Activated CD4-positive, alpha-beta T cell treated with anti-CD3 and anti-CD28 coated beads, Interleukin-2, amount 50 U/mL, for 1 hour (primary cell): ENCODE measurements around the gene PAQR5.
"Not testable (repeated sequence)": the region's sequence is repeated elsewhere in the genome, so short reads cannot be mapped to it uniquely, and the experiment has no call there.

Experiments
- DNase-seq: peaks from one replicate; pipeline ENCODE4 v3.0.0-alpha.2; 2020

Gene PAQR5

DNA sequence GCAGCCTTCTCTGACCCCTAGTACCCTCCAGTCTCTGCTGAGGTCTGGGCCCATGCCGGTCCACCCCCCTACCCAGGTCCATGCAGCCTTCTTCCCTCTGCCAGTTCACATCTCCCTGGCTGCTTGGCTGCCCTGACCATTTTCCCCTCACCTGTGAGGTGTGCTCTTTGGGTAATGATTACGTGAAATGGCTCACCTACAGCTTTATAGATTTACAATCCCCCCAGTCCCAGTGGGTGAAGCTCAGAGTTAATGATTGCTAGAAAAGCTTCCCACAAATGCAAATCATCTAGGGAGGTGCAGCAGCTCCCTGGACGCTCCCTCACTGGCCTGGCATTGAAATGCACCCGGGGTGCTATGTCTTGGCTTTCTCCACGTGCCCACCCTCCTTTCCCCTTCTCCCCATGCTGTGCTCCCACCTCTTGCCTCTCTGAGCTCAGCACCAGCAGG is 18.7 kb downstream of the PAQR5 start:
- no peak for DNase-seq

DNA sequence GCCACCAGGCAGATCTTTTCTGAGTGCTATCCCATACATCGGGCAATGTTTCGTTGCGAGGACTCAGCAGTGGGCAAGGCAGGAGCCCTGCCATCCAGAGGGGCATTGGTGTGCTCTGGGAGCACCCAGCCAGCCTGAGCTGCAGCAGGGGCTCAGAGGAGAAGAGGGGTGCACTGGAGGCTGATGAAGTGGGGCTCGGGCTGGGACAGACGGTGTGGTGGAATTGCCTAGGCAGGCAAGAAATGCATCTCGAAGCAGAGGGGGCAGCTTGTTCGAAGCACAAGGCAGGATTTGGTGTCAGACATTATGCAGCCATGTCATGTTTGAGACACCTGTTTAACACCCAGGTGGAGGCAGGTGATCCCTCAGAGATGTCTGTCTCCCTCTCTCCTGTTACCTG is 19.3 kb downstream of the PAQR5 start:
- no peak for DNase-seq

DNA sequence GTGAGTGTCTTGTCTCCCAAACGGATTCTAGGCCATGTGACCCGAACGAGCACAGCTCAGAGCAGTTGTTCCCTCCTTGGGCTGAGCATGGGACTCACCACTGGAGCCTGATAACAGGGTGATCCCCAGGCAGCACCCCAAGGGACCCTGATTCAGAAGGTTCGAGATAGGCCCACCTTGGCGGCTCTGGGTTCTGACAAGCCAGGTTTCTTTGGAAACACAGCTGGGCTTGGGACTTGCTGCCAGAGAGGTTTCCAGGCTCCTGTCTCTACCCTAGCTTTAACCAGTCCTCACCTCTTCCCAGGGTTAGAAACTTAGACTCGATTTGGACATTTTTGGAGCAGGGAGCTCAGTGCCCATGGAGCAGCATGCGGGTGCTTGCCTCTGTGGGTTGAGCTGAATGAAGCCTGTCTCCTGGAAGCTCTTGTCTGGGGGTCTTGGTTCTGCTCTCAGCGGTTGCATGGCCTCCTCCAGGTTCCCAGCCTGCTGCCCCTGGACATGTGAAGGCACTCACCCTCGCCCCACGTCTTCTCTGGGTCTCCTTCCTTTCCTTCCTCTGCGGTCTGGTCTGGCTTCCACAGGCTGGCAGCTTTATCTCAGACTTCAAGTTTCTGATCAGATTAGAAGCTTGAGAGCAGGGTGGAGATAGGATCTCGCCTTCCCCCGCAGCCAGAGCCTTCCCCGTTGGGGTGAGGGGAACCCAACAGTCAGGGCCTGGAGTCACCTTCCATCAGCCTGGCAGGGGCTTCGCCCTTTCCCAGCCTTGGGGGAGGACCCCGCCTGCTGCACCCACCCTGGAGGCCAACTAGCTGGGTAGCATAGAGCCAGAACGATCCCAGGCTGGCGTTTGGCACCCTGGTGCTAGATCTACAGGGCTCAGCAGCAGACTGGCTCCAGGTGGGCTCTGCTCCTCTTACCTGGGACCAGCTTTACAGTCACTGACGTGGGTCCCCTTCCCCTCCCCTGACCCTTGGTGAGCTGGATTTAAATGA is 21.0 kb downstream of the PAQR5 start:
- DNase-seq, result no peak

- DNase-seq, result no peak
Observed at GRCh38 chr15:69320977-69321554, 22.4 kb downstream of the PAQR5 start.

DNA sequence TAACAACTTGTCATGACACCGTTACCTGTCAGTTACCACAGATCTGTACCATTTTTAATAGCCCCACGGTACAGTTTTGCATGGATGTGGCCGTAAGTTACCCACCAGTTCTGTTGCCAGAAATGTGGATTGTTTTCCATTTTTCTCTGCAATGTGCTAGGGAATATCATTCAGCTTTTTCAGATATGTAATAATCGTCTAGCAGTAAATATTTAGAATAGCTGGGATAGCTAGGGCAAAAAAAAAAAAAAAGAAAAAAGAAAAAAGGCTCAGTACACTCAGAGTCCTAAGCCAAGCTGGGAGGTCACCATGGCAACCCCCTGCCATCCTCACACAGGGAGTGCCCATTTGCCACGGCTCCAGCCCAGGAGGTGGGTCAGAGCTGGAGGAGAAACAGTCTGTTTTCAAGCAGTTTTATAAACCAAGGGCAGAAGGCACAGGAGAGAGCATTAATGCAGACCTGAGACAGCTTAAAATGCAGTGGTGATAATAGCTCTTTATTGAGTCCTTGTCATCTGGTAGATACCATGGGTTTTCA is 25.2 kb downstream of the PAQR5 start:
- no peak for DNase-seq

DNA sequence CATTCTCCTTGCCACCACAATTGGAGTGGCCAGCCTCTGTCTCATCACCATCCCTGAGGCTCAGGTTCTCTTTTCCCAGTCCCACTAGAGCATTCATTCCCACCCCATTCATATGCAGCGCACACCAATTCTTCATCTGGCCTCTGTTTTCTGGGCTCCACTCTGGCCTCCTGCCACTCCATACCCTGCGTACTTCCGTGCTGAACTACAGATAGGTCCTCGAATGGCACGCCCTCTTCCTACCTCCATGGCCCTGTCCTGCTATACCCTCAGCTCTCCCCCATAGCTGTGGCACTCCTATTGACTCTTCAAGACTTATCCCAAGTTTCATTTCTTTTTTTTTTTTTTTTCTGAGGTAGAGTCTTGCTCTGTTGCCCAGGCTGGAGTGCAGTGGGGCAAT is 25.9 kb downstream of the PAQR5 start:
- no peak for DNase-seq

DNA sequence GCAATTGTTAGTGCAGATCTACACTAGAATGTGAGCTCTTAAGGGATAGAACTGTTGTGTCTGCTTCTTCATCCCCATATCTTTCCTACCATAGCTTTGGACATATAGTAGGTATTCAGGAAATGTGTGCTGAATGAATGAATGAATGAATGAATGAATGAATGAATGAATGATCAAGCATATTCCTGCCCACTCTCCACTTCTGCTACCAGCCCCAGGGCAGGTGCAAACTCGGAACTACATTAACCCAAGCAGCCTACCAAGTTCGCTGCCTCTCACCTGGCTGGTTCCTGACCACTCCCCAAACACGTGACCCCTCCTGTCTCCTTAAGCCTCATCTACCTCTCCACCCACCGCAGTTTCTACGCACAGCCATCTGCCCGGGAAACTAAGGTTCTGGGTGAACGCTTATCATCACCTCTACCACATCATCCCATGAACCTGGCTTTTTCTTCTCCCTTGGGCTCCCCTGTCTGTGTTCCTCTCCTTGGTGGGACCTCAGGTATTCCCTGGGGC is 26.8 kb downstream of the PAQR5 start:
- no peak for DNase-seq

DNA sequence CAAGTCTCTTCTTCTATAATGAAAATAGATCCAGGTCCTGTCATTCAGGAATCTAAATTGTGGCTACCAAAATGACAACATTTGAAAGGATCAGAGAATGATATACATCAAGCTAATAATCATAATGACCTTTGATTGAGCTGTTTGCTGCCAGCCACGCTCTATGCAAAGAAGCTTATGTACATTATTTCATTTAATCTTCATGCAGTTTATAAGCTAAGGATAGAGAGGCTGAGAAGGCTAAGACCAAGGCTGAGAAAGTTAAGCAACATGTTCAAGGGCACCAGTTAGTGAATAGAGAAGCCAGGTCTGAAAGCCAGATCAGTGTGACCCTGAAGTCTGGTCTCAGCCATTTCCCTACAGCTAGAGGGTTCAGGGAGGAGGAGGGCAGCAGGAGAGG is 29.4 kb downstream of the PAQR5 start:
- no peak for DNase-seq

DNA sequence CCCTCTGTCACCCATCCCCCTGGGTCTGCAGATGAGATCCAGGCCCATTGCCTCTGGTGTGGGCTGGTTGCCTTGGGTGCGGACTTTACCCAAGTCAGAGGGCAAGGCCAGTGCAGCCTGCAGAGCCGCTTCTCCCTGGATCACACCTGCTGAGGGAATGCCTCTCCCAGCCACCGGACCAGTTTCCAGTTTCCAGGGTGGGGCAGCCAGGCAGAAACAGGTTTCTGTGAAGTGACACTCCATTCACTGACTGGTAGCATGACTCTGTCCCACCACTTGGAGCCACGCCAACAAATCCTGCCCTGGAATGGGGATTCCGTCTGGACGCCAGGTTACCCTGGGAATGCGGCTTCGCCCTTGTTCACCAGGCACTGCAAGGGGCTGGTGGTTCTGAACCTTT is 30.0 kb downstream of the PAQR5 start:
- DNase-seq, result no peak

DNA sequence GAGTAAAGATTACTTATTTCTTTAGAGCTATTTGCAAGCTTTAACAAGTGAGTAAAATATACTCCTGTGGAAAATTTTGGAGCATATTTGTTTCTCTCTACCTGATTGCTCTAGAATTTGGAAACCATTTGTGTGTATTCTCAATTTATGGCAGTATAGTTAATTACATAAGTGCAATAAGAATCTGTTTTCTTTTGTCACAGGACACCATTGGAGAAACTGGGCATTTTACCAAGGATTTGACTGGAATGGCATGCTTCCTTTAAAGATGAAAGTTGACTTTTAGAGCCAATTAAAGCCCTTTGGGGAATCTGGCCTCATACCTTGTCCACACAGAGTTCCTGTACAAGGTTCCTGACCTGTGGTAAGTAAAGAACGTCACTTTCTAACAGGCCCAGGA is 38.4 kb downstream of the PAQR5 start:
- no peak for DNase-seq

- no peak for DNase-seq
Observed at GRCh38 chr15:69338535-69339213, 40.0 kb downstream of the PAQR5 start.

DNA sequence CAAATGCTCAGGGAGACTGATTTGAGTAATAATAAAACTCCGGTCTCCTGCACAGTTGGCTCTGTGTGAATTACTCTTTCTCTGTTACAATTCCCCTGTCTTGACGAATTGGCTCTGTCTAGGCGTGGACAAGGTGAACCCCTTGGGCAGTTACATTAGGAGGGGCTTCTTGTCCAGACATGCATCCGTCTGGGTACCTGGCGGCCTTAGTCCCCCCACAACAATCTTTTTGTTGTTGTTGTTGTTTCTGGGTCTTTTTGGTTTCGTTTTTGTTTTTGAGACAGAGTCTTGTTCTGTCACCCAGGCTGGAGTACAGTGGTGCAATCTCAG is 40.5 kb downstream of the PAQR5 start:
- DNase-seq, result not testable (repeated sequence)

- DNase-seq, result no peak
Observed at GRCh38 chr15:69340243-69340900, 41.7 kb downstream of the PAQR5 start.

GRCh38 chr15:69341356-69341755 is 42.6 kb downstream of the PAQR5 start:
- no peak for DNase-seq

GRCh38 chr15:69342460-69343076 is 43.9 kb downstream of the PAQR5 start:
- DNase-seq, result no peak

GRCh38 chr15:69343133-69343532 is 44.4 kb downstream of the PAQR5 start:
- DNase-seq, result no peak

GRCh38 chr15:69344238-69344637 is 45.5 kb downstream of the PAQR5 start:
- no peak for DNase-seq

- DNase-seq, result no peak
Observed at GRCh38 chr15:69346112-69346511, 47.4 kb downstream of the PAQR5 start.

DNA sequence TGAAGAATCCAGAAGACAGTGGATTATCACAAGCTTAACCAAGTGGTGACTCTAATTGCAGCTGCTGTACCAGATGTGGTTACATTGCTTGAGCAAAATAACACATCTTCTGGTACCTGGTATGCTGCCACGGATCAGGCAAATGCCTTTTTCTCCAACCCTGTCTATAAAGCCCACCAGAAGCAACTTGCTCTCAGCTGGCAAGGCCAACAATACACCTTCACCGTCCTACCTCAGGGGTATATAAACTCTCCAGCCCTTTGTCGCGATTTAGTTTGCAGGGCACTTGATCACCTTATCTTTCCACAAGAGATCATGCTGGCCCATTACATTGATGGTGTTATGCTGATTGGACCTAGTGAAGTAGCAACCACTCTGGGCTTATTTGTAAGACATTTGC is 52.6 kb downstream of the PAQR5 start:
- DNase-seq, result no peak

- DNase-seq, result no peak
Observed at GRCh38 chr15:69351884-69352283, 53.2 kb downstream of the PAQR5 start.

- no peak for DNase-seq
Observed at GRCh38 chr15:69357773-69358771, 59.4 kb downstream of the PAQR5 start.
